H1 (cell line): ENCODE results near the gene UBE2D3. TPM values are rescaled to one million over a fixed set of nuclear protein-coding genes. Genes with fewer than 3 reads are reported as not detected.

Experiments used
- SAP30 ChIP-seq: fragments of 300-600 bp; sonication (generic); IDR thresholded peaks from 2 replicates; pipeline ENCODE4 v1.7.1; 2012; ENCODE audit warnings: low read length, moderate library complexity, mild to moderate bottlenecking, inconsistent platforms; ENCODE audit not compliant: insufficient read depth, insufficient replicate concordance
- SIN3A ChIP-seq, 2 experiments: IDR thresholded peaks in 1 of 2; conservative IDR thresholded peaks in 1 of 2; 2 replicates each; pipeline ENCODE4 v1.6.1; 2011 to 2012; ENCODE audit warnings: low read length in 2 of 2, improper control_type of control experiment in 1 of 2, low read depth in 1 of 2, mild to moderate bottlenecking in 1 of 2
- SP2 ChIP-seq: IDR thresholded peaks from 2 replicates; pipeline ENCODE4 v1.6.1; 2012; ENCODE audit warnings: mild to moderate bottlenecking, low read length, inconsistent platforms
- polyA plus RNA-seq, 7 experiments: library from polyadenylated mRNA; depleted of rRNA in 3 of 7; stranded (reverse) in 5 of 7; unstranded in 2 of 7; fragments of >200 nt in 5 of 7; fragments of 200-250 nt in 2 of 7; gene quantifications; 1 replicate in 5 of 7; 2 replicates in 1 of 7; 4 replicates in 1 of 7; pipeline versions ENCODE4 v1.2.1 to v1.2.3, GENCODE V29; 2011 to 2013; ENCODE audit warnings: missing spikeins in 2 of 7, mixed read lengths in 2 of 7
- total RNA-seq: library from RNA; stranded (reverse); fragmentation: NEBNext Ultra II Directional; extraction: Animal tissue kit (Norgen Biotek cat#: 25700); gene quantifications from 2 replicates; pipeline ENCODE4 v1.2.1, GENCODE V29; 2021
- TF ChIP-seq, protein P1 (sequence below): fragments of 300-600 bp; sonication (generic); IDR thresholded peaks from 2 replicates; pipeline ENCODE4 v1.7.1; 2012; ENCODE audit warnings: low read length, moderate library complexity, mild to moderate bottlenecking, inconsistent platforms; ENCODE audit not compliant: insufficient replicate concordance

UBE2D3 gene
- total and polyA plus RNA-seq, 2 of the 8 experiments (the other 6 are each of a cell fraction or from before 2014, with no cell fraction given): 396 to 544 TPM

DNA sequence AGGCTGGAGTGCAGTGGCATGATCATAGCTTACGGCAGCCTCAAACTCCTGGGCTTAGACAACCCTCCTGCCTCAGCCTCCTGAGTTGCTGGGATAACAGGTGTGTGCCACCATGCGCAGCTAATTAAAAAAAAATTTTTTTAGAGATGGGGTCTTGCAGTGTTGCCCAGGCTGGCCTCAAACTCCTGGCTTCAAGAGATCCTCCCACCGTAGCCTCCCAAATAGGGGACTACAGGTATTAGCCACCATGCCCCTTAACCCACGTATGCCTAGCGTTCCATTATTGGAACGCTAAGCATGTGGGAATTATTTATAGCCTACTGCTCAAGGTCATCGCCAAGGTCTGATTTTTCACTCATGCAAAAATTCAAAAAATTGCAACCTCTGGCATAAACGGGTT, 20.3 kb upstream of the UBE2D3 start (continued):
- TF ChIP-seq SAP30 (no peak), SP2 (no peak), SIN3A (conservative IDR thresholded peaks at IDR 0.05 in 1 of 2, IDR thresholded peaks at IDR 0.05 in 1 of 2; ENCODE audit: low read depth in 1 of 2, low read length in 2 of 2) (no peak)
- TF ChIP-seq, protein P1, sequence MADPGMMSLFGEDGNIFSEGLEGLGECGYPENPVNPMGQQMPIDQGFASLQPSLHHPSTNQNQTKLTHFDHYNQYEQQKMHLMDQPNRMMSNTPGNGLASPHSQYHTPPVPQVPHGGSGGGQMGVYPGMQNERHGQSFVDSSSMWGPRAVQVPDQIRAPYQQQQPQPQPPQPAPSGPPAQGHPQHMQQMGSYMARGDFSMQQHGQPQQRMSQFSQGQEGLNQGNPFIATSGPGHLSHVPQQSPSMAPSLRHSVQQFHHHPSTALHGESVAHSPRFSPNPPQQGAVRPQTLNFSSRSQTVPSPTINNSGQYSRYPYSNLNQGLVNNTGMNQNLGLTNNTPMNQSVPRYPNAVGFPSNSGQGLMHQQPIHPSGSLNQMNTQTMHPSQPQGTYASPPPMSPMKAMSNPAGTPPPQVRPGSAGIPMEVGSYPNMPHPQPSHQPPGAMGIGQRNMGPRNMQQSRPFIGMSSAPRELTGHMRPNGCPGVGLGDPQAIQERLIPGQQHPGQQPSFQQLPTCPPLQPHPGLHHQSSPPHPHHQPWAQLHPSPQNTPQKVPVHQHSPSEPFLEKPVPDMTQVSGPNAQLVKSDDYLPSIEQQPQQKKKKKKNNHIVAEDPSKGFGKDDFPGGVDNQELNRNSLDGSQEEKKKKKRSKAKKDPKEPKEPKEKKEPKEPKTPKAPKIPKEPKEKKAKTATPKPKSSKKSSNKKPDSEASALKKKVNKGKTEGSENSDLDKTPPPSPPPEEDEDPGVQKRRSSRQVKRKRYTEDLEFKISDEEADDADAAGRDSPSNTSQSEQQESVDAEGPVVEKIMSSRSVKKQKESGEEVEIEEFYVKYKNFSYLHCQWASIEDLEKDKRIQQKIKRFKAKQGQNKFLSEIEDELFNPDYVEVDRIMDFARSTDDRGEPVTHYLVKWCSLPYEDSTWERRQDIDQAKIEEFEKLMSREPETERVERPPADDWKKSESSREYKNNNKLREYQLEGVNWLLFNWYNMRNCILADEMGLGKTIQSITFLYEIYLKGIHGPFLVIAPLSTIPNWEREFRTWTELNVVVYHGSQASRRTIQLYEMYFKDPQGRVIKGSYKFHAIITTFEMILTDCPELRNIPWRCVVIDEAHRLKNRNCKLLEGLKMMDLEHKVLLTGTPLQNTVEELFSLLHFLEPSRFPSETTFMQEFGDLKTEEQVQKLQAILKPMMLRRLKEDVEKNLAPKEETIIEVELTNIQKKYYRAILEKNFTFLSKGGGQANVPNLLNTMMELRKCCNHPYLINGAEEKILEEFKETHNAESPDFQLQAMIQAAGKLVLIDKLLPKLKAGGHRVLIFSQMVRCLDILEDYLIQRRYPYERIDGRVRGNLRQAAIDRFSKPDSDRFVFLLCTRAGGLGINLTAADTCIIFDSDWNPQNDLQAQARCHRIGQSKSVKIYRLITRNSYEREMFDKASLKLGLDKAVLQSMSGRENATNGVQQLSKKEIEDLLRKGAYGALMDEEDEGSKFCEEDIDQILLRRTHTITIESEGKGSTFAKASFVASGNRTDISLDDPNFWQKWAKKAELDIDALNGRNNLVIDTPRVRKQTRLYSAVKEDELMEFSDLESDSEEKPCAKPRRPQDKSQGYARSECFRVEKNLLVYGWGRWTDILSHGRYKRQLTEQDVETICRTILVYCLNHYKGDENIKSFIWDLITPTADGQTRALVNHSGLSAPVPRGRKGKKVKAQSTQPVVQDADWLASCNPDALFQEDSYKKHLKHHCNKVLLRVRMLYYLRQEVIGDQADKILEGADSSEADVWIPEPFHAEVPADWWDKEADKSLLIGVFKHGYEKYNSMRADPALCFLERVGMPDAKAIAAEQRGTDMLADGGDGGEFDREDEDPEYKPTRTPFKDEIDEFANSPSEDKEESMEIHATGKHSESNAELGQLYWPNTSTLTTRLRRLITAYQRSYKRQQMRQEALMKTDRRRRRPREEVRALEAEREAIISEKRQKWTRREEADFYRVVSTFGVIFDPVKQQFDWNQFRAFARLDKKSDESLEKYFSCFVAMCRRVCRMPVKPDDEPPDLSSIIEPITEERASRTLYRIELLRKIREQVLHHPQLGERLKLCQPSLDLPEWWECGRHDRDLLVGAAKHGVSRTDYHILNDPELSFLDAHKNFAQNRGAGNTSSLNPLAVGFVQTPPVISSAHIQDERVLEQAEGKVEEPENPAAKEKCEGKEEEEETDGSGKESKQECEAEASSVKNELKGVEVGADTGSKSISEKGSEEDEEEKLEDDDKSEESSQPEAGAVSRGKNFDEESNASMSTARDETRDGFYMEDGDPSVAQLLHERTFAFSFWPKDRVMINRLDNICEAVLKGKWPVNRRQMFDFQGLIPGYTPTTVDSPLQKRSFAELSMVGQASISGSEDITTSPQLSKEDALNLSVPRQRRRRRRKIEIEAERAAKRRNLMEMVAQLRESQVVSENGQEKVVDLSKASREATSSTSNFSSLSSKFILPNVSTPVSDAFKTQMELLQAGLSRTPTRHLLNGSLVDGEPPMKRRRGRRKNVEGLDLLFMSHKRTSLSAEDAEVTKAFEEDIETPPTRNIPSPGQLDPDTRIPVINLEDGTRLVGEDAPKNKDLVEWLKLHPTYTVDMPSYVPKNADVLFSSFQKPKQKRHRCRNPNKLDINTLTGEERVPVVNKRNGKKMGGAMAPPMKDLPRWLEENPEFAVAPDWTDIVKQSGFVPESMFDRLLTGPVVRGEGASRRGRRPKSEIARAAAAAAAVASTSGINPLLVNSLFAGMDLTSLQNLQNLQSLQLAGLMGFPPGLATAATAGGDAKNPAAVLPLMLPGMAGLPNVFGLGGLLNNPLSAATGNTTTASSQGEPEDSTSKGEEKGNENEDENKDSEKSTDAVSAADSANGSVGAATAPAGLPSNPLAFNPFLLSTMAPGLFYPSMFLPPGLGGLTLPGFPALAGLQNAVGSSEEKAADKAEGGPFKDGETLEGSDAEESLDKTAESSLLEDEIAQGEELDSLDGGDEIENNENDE: no peak
